HG03460 (cell line): ENCODE results near the gene HOXA1.

ENCODE experiments used
- ATAC-seq: cut with Tn5 transposase; IDR thresholded peaks from one replicate; pipeline ENCODE4 v1.9.1; 2021; ENCODE audit not compliant: unreplicated experiment

The HOXA1 gene

DNA sequence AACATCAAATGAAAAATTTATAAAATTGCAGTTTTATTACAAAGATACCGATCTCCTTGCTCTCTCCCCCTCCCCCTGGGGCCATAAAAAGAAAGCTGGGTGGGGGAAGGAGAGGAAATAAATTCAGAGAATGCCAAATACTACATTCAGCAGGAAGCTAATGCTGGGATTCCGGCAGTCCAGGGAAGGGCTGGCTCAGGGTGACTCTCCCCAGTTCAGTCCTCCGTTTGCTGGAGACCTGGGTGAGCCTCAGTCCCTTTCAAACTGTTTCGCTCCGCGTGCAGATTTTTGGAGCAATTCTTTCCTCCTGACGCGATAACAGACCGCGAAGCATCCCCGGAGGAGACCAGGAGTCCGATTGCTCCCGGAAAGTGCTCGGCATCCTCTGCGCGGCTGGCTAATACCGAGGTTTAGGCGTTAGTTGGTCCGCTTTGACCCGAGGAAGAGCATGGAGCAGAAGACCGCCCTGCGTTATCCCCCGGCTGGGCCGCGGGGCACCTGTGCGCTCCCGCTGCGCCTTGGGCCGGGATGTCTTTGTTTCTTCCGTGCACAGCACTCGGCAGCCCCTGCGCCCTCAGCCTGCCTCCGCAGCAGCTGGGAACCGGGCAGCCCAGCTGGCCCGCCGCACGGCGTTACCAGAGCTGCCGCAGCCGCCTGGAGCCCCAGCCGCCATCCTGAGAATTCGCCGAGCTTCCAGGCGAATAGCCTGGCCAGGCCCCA is 10.5 kb upstream of the HOXA1 start:
- no peak for ATAC-seq

GRCh38 chr7:27105301-27106031 is 9.7 kb upstream of the HOXA1 start:
- ATAC-seq, result no peak

DNA sequence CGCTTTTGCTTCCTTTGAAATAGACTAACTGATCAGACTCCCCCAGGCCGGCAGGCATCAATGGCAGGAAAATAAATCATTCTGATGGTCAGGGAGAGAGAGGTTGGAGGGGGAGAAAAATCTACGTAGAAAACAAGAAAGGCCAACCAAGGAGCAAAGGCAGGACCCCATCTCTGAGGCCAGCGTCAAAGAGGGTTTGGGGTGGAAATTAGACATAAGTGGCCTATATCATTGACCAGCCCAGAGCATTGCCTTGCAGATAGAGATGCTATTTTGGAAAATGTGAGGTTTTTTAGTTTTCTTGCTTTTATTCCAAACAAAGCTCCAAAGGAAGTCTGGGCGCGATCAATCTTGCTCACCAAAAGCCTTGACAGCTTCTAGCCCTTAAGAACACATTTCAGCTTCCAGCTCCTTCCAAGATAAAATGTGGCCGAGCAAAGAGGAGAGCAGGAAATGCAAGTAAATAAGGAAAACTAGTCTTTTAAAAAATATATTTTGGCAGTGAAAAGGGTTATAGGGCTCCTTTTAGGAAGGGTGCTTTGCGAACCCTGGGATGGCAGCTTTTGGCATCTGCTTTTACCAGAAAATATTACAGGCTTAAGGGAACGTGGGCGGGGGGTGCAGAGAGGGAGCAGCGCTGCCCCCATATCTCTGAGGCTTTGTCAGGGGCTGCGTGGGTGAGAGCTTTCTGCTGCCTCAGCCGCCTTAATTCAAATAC is 8.7 kb upstream of the HOXA1 start:
- no peak for ATAC-seq

GRCh38 chr7:27103489-27104226 is 7.9 kb upstream of the HOXA1 start:
- no peak for ATAC-seq

- no peak for ATAC-seq
These were observed 7.0 kb upstream of the HOXA1 start, which contains the start of gene HOXA2 for GRCh38 chr7:27102581-27103442. Gene HOXA2 (minus strand): TSS chr7:27102683. CDS start chr7:27102500, 183 bp downstream.

DNA sequence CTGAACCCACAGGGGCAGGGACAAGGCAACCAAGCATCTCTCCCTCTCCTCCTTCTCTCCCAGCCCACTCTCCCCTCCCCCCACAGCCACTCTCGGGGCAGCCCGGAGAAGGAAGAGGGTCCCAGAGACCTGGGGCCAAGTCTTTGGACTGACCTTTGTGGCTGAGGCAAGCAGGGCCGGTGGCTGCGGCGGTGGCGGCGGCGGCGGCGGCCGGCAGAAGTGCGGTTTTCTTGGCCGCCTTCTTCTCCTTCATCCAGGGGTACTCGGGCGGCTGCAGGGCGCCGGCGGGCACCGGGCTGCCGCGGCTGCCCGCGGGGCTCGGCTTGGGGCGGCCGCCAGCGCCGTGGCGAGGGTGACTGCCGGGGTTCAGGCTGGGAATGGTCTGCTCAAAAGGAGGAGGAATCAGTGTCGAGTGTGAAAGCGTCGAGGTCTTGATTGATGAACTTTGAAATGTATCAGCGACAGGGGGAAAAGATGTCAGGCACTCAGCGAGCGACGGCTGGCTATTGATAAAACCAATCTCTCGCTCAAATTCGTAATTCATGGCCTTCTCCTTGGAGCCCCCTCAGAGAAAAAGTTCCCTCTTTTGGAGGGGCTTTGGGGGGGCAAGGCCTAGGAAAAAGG is 6.3 kb upstream of the HOXA1 start:
- ATAC-seq, result no peak

DNA sequence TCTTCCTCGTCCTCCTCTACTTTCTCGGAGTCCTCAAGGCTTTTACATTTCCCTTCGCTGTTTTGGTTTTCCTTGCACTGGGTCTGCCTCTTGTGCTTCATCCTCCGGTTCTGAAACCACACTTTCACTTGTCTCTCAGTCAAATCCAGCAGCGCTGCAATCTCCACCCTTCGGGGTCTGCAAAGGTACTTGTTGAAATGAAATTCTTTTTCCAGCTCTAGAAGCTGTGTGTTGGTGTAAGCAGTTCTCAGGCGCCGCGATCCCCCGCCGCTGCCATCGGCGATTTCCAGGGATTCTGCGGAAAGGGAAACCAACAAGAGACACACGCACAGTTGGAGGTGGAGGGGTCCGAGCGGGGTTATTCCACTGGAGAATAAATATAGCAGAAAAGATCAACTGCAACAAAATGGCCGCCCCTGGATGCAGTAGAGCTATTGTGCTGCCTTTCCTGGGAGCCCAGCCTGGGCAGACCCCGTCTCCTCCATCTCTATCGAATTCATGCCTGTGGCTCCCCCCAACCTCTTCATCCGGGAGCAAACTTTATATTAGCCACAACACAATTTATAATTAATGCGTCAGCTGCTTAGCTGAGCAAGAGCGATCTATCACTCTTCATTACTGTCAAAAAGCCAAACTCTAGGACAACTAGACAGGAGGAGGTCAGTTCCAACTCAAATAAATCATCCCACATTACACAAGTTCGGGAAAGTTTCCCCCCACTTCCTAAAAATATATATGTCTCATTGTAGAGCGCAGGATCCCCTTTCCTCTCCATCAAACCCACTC is 5.6 kb upstream of the HOXA1 start:
- ATAC-seq, result no peak

DNA sequence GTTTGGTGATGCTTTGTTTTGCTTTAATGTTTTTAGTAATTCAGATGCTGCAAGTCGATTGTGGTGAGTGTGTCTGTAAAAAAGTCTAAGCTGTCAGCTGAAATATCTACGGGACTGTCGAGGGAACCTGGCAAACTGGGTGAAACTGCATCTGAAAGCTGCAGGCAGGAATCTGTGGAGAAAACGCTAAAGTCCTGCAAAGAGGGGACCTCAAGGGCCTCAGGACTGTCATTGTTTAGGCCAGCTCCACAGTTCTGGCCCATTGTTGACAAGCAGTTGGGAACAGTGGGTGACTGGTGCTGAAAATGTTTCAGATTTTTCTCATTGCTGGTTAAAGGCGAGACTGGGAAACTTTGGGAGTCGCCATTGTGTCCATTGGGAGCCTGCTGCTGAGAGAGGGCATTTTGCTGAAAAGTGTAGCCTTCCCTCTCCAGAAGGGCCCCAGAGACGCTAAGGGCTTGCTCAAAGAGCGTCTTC is 4.9 kb upstream of the HOXA1 start:
- no peak for ATAC-seq

DNA sequence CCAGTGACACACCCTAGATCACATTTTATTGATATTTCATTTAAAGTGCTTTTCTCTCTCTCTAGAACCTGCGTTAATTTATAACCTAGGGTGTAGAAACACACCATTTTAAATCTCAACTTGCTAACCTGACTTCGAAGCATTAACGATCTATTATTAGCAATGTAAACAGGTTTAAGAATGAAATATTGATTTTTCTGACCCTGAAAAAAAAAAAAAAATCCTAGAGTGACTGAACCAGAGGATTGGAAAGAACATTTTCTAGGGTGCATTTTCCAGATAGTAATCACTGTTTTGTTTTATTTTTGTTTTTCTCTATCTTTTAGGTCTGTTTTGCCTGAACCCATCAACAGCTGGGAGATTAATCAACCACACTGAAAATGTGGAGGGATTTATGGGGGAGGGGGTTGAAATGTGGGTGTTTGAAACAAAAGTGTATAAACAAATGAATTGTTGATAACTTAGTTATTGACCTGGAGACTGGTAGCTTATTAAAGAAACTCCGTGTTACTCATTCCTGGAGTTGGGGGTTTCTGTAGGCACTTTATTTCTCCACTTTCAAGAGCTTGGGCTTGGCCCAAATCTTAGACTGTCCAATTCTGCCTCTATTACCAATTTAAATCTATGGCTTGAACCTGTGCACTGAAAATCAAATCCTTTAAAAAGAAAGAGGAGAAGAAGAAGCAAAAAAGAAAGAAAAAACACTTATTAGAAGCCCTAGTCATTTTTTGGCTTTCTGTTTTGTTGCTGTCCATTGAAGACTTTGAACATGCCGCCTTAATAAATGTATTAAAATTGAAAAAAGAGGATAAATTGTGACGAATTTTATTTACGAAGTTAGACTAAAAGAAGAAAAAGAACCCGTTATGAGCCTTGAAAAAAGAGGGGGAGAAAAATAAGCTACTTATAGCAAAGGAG is 3.9 kb upstream of the HOXA1 start:
- ATAC-seq, result no peak

DNA sequence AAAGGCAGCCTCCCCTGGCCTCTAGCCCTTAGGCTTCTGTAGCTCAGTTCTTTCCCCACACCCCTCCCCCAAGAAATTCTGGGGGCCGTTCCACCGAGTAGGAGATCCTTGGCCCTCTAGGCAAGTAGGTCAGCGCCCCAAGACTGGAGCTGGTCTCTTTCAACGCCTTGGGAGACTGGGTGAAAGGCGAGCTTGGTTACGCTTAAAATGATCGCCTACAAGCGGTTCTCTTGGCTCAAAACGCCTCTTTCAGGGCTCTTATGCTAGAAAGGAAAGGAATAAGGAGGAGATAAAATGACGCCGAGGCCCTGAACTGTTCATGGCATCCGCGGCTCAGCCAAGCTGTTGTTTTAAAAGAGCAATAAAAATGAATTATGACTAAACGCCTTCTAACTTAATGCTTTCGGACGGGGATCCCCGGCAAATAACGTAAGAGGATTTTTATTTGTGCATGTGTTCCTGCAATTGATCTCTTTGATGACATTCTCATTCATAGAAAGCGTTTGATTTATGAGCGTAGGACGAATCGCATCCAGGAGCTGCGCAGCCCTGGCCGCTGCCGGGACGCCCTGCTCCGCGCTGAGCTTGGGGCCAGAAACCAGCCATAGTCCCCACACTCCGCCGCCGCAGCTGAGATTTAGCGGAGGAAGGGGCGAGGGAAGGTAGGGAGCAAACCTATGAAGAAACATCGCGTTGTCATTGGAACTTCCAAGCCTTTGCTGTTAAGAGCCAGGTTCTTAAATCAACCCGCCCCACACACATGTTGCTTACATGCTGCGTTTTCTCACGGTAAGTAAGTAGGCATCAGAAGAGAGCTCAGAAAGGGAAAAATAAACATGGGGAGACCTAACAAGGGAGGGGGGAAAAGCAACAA is 3.0 kb upstream of the HOXA1 start:
- ATAC-seq, result no peak

DNA sequence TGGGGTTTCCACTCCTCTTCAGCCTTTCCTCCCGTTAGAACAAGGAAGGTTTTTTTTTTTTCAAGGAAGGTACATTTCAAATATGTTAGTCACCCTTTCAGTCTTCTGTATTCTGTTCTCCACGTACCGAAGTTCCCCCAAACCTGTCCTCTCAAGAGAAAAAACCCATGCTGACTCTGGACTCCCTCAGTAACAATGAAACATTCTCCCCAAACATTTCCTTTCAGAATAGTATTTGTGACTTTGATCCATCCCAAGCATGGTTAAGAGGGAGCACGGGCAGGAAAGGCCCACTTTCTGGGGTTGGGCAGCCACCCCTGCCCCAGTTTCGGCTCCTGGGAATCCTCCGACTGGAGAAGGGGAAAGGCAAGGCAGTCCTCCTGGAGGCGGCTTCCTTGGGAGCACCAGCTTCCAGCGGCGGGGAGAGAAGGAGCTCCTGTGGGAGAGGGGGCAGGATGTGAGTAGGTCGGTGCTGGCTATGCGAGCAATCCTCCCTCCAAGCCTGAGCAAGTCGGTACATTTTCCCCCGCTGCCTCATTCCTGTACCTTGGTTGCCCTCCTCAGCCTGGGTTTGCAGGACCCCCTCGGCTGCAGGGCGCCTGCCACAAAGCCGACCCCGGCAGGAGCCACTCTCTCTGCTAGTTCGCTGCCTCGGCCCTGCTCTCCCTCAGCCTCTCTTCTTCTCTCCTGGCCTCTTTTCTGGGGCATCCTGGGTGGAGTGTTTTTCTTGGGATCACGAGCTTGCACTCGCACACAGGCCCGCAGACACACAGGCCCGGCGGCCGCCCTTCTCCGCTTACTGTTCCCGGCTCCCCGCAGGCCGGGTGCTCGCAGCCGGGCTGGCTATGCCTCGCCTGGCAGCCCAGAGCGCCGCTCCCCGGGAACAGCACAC is 2.1 kb upstream of the HOXA1 start:
- no peak for ATAC-seq

- ATAC-seq, result no peak
These were observed 1.1 kb upstream of the HOXA1 start for GRCh38 chr7:27096768-27097514.

DNA sequence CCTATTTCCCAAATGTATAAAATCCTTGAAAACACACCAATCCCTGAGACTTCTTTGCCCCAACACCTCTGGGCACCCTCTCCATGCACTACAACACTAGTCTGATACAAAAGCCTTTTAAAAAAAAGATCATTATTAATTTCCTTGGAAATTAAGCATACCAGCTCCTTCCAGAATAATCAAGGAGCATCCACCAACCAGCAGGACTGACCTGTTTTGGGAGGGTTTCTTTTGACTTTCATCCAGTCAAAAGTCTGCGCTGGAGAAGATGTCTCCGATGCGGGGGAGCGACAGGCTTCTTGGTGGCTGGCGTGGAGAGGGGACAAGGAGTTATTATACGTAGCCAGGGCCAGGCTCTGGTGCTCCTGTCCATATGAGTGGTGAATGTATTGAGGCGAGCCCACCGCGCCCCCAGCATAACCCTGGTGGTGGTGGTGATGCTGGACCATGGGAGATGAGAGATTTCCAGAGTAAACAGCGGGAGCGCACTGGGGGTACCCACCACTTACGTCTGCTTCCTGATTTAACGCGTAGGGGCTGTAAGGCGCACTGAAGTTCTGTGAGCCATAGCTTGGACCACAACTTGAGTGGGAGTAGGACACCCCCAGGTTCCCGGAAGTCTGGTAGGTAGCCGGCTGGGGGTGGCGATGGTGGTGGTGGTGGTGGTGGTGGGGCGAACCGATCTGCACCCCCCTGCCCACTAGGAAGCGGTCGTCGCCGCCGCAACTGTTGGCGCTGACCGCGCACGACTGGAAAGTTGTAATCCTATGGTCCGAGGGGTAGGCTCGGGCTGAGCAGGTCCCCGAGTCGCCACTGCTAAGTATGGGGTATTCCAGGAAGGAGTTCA is 527 bp downstream of the HOXA1 start:
- ATAC-seq, result peak; percentile 13

- ATAC-seq, result no peak
These were observed 1.3 kb downstream of the HOXA1 start for GRCh38 chr7:27094304-27095049.
